EL (cell line): ENCODE results near the gene MAP2K6.

Source experiments
- DNase-seq: peaks from one replicate; pipeline ENCODE4 v3.0.0-alpha.2; 2016

The MAP2K6 gene

DNA sequence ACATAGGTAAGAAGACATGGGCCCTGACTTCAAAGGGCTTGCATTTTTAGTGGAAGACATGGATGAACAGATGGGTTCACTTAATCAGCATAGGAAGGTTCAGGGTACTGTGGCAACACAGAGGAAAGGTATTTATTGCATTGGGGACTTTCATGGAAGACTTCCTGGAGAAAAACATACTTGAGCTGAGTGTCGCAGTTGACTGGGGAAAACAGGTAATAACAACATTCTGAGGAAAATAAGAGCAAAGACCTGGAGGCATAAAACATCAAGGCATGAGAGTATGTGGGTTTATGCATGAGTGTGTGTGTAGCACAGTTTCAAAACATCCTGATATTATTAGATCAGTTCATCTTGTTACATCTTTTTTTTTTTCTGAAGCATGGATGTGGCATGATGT, 82.7 kb downstream of the MAP2K6 start:
- DNase-seq: no peak

DNA sequence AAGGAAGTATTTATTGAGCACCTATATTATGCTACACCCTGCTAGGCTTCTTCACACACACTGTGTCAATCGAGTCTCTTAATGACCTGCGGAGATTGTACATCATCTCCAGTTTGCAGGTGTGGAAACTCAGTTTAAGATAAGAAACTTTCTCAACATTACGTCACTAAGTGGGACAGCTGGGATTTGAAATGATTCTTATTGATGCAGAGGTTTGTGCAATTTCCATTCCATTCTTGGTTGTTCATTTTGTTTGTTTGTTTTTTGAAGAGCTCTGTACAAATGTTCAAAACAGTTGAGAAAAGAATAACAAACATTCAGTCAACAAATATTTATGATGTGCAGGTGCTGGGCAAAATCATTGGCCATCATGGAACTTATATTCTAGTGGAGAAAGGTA, 84.8 kb downstream of the MAP2K6 start:
- no peak for DNase-seq

DNA sequence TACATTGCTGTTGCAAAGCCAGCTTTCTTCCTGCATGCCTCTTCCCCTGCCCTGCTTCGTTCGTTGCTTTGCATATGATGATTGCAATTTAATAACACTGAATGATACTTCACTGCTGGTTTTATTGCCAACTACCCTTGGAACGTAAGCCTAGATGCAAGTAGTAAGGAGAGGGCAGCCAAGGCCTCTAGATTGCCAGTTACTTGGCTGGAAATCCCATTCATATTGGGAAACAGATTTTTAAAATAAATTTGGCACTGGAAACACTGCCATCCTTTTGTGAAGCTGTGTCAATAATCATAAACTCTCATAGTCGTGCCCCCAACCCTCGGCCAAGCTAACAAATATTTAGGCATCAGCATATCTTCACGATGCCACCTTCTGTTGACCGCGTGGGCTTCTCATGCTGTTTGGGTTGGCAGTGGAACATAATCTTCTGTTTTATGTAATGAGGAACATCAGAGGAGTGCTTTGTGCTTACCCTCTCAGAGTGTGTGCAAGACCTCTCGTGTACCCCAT, 86.5 kb downstream of the MAP2K6 start:
- no peak for DNase-seq

DNA sequence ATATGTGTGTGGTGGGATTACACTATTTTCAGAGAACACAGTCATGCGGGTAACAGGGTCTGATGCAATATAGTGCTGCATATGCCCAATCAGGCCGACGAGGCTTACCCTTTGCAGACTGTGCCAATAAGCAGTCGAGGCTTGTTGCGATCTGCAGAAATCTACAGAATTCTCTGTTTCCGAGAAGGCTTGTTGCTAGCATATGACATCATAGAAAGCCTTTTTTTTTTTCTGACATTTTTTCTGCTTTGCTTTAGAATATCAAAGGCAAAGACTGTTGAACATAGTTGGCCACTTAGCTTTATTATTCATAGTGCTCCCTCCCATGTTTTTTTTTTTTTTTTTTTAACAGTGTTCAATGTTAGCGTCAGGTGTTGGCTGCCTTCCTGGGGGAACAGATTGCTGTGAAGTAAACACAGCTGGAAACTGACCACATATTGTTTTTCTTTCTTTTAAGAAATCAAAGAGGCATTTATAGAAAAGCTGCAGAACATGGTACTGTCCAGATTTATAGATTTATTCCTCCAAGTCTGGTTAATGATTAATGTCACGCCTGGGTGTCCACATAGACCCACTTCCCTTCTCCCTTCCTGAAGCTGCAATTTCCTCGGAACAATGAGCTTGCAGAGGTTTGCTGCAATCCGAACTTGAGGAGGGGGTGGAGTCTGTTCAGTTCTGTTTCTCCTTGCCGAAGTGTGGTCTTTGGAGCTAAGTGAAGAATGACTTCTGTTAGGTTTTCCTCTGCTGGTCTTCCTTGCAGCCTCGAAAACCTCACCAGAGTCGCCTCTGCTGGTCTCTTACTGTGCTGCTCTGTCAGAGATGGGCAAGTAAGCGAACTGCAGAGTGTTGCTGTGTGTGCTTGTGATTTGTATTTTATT, 87.3 kb downstream of the MAP2K6 start:
- DNase-seq: peak; percentile 20

DNA sequence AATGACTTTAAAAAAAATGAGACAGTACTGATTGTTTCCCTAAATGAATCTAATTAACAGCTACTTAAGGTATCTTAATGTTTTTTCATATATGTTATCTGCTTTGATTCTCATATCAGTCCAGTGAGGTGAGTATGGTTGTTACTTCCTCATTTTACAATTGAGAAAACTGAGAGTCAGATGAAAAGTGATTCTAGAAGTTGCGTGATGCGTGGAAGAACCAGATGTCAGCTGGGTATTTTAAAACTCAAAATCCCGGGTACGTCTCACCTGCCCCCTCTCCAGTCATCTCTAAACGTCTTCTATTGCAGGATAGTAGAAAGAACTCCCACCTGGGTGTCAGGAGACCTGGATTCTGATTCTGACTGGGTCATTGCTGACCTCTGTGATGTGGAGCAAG, 89.2 kb downstream of the MAP2K6 start:
- no peak for DNase-seq

DNA sequence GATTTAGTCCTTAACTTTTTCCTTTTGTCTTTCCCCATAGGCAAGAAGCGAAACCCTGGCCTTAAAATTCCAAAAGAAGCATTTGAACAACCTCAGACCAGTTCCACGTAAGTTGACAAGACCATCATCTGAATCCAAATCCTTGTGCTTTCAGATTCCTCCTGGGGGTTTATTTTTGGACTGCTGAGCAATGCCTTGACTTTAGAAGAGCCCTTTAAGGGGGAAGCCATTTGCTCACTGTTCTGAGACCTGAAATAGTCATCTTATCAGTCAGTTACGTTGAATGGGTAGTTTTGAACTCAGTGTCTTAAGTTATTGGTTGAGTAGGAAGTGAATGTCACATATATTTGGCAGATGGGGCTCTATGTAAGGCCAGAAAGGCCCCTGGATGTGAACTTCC, 91.2 kb downstream of the MAP2K6 start:
- no peak for DNase-seq

DNA sequence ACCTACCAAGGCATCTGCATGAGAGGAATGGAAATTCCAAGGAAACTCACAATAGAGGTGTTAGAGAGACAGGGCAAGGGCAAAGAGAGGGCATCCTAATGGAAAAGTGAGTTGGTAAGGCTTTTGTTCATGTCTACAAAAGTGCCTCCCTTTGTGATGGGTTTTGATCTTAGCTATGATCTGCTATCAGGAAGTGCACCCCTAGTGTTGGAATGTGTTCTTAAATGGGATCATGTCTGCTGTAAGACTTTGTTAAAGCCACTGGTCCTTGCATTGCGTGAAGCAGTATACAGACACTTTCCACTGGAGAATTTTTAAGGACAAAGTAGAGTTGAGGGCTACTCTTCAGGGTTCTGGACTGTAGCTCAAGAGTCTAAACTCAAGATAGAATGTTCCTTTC, 92.0 kb downstream of the MAP2K6 start:
- DNase-seq: peak; percentile 19

DNA sequence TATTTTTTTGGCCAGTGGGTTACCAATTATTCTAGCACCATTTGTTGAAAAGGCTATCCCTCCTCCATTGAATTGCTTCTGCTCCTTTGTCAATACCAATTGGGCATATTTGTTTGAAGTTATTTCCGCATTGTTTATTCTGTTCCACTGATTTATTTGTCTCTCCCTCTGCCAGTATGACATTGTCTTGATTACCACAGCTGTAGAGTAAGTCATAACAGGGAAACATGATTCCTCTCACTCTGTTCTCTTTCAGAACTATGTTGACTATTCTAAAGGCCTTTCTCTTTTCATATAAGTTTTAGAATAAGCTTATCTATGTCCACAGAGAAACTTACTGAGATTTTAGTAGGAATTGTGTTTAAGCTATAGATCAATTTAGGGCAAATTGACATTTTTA, 94.3 kb downstream of the MAP2K6 start:
- no peak for DNase-seq

DNA sequence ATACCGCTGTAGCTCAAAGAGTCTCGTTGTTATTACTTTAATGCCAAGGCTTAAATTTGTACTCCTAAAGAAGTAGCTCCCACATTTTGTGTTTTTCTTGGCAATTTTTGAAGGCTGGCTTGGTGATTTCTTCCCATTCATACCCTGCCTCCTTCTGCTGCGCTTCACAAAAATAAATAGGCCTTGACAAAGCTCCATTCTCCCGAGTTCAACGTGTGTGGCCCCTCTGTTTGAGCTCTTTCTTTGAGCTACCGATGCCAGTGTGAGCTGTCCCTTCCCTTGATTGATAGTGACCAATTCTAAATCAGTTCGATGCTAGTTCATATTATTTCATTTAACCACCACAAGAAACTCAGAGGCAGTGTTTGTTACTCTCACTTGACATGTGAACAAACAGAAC, 96.8 kb downstream of the MAP2K6 start:
- no peak for DNase-seq

DNA sequence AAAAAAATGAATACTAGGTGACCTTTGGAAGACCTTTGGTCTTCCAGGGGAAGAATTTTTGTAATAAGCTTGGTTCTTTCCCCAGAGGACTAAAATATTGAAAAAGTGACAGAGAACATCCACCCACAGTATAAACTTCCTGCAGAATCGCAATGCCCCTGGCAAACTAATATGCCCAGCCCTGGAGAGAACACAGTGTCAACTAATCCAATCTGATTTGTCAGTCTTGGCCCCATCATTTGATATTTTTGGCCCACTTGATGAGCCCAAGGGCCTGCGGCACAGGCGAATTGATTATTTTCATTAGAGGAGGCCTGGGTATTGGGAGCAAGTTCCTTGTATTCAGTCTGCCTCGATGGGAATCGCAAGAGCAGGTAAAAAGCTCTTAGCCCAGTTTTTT, 98.4 kb downstream of the MAP2K6 start:
- no peak for DNase-seq

DNA sequence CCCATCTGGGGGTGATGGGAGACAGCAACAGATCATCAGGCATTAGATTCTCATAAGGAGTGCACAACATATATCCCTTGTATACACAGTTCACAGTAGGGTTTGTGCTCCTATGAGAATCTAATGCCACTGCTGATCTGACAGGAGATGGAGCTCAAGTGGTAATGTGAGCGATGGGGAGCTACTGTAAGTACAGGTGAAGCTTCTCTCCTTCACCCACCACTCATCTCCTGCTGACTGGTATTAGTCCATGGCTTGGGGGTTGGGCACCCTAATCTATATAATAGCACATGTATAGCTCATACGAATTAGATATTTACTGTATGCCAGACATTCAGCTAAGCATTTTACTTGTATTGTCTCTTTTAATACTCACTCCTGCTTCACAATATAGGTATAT, 101.7 kb downstream of the MAP2K6 start:
- no peak for DNase-seq

DNA sequence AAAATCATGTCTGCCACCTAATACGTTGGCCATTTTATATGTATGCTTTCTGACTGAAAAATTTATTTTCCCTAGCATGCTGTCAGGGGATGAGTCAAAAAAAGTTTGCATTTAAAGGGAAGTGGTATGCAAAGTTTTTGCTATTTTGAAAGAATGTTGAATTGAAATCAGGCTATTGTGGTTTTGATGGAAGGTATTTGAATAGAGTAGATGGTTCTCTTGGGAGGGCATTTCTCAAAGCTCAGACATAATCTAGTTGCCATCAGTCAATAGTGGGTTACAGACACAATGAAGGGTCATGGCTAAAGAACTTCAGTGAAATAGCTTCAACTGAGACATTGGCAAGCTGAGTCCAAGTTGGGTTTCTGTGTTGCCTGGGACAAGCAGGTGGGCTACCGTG, 102.4 kb downstream of the MAP2K6 start:
- DNase-seq: peak; percentile 4

DNA sequence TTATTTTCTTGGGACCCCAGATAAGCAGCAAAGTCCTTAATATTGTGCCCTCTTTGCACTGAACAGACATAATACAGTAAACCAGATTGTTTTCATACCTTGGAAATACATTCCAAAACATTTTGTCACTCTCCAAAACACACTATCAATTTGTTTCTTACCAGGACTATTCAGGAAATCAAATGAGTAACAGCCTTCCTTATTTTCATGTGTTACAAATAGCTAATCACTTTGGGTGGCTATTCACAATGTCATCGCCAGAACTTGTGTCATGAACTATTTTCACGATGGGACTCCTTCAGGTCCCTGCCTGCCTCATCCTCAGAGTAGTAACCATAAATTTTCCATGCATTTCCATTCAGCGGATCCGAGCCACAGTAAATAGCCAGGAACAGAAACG, 104.5 kb downstream of the MAP2K6 start:
- DNase-seq: no peak

DNA sequence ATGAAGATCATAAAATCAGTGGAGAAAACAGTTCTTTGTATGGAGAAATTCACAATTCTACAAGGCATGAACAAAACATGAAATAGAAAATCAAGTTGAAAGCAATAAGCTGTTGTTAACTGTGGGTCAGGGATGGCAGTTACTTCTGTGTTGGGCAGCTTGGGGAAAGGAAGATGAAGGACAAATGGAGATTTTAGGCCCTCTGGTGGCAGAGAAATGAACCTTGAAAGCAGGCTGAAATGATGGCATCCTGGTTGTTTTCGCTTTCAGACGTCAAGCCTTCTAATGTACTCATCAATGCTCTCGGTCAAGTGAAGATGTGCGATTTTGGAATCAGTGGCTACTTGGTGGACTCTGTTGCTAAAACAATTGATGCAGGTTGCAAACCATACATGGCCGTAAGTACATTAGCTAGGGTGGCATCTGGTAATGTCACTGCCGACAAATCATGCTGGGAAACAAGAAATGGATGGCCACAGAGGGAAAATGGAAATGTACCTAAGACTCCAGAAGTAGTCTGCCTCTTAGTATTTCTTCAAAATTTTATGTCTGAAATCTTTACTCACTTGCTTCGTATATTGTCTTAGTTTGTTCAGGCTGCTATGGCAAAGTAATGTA, 108.9 kb downstream of the MAP2K6 start:
- DNase-seq: peak; percentile 60

DNA sequence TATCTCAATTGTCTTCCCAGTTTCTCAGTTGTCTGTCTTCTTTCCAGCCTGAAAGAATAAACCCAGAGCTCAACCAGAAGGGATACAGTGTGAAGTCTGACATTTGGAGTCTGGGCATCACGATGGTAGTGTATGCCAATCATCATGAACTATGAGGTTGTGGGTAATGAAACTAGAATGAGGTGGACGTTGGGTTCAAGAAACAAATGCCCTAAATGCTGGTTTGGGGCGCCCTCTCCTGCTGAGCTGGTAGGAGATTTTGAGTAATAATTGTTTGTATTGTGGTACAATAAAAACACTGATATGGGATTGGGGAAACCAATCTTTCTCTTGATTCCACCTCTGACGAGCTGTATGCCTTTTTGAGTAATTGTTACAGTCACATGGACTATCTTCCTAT, 110.4 kb downstream of the MAP2K6 start:
- peak; percentile 21 for DNase-seq

DNA sequence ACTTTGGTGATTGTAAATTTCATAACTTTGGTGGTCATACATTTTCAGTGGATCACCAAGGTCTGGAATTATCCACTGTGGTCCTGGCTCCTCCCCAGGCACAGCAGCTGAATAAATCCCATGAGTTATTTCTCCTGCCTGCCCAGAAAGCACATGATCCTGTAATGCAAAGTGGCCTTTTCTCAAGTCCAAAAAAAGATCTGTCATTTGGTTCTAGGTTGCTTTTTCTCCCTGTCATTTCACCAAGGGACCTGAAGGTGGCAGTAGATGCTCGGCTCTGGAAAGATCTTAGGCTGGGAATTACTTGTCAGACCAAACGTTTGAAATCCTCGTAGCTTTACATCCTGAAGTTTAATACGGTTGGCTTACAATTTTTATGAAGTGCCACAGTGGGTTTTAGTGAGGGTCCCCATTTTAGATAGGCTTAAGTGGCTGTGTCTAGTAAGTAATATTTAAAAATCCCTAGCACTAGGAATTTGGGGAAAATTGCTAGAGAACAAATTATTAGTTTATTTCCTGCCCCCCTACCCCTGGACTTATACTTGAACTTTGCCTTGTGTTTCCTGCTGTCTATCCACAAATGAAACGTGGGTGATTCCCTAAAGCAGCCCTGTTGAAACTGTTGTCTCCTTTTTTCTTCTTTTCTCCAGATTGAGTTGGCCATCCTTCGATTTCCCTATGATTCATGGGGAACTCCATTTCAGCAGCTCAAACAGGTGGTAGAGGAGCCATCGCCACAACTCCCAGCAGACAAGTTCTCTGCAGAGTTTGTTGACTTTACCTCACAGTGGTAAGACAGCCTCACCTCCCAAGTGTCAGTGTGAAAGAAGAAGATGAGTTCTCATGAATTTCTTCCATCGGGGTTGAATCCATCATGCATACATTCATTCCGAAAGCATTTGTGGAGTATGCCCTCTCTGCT, 111.7 kb downstream of the MAP2K6 start:
- peak; percentile 70 for DNase-seq

DNA sequence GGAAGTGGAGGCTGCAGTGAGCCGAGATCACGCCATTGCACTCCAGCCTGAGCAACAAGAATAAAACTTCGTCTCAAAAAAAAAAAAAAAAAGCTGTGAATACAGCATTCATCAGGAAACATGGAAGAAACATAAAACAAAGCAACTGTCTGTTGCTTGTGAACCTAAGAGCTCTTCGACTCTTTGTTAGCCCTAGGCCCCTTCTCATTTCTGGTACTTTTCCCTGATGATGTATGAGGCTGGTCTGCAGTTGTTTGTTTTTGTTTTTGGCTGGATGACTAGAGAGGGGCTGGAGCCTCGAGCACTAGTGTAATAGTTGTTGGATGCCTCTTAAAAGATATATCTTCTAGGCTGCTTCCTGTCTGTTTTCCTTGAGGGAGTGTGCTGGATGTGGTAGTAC, 113.5 kb downstream of the MAP2K6 start:
- no peak for DNase-seq

DNA sequence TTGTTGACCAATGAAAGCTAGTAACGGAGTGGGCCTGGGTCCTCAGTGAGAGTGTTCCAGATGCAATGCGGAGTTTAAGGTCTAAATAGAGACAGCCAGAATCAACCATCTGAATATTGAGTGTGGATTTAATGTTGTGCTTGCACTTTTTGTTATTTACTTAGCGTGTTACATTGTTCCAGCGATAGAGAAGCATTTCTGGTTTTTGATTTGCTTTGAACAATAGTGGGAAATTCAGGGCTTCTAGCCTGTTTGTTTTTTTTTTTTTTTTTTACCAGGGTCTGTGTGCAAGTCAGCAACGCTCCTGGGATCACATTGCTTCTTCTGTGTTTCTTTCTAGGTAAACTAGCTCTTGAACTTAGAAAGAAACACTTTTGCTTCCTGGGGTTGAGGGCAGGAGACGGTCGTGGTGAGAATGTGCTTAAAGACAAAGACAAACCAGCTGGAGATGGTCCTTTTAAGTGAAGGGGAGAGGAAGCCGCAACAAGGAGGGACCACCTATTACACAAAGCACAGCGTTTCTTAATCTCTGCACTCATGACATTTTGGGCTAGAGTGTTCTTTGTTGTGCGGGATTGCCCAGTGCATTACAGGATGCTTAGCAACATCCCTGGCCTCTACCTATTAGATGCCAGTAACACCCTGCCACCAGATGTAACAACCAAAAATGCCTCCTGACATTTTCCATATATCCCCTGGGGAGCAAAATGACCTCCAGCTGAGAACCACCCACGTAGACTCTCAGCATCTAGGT, 119.2 kb downstream of the MAP2K6 start:
- DNase-seq: no peak

DNA sequence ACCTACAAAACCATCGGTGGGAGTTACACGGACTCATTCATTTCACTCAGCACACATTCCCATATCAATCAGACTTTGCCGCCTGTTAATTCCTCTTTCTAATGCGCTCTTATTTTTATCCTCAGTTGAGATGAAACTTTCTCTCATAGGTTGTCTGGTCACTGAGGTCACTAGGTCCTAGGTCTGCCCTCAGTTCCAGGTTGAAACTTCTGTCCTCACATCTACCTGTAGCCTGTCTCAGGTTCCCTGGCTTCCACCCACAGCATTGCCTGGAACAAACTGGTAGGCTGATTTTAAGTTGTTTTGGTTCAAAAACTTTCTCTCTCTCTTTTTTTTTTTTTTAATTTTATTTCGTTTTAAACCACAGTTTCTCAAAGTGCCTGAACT, 119.7 kb downstream of the MAP2K6 start:
- DNase-seq: no peak

DNA sequence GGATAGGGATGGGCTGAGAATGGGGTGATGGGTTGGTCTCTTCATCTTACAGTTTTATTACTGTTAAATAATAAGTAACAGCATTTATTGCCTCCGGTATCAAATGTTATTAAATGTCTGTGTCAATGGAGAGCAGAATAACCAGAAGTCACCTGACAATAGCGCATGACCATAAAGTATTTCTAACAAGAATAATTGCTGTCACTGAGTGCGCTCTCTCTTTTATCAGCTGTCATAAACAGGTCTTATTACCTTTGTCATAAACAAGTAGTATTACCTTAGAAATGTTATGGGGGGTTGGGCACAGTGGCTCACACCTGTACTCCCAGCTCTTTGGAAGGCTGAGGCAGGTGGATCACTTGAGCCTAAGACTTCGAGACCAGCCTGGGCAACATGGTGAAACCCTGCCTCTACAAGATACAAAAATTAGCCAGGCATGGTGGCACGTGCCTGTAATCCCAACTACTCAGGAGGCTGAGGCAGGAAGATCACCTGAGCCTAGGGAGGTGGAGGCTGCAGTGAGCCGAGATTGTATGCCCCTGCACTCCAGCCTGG, 120.6 kb downstream of the MAP2K6 start:
- no peak for DNase-seq

DNA sequence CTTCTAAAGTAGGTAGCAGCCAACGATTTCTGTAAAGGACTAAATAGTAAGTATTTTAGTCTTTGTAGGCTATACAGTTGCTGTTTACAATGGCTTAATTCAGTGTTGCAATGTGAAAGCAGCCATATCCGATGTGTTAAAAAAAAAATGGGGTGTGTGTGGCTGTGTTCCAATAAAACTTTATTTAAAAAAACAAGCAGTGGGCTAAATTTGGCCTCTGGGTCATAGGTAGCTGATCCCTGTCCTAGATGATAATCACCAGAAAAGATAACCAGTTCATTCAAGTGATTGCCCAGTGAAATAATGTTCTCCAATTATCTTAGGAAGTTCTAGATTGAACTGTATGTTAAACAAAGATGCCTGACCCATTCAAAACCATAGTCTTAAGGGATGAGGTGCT, 124.3 kb downstream of the MAP2K6 start:
- DNase-seq: no peak

DNA sequence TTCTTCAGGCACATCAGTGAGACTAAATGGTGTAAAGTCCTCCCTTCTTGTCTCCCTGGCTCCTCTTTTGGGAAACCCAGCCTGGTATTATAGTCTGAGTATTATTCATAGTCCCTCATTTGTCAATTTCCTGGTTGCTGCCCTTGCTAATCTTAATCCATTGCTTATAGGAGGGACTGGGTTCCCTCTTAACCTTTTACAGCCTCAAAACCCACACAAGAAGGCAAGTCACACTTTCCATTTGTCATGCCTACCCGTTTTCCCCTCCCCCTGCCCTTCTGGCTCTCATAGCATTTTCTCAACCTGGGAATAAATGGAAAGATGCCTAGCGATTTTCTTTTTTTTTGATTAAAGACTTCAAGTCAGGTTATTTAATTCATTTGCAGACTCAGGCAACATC, 124.8 kb downstream of the MAP2K6 start:
- DNase-seq: no peak
